Spleen (tissue), 11 donors: Measurements from ENCODE around the gene TMEM208. TPM values are rescaled to one million over a fixed set of nuclear protein-coding genes. Genes with fewer than 3 reads are reported as not detected.

Experiments used
- DNase-seq: peaks from one replicate; pipeline ENCODE4 v3.0.0-alpha.2; 2020
- H3K27ac ChIP-seq, 8 donors: fragments of 200-600 bp; sonication (generic) in 7 of 8; 1 replicate in 4 of 8; 2 replicates in 4 of 8; pipeline versions ENCODE4 v1.5.0 to v1.8.0; 2016 to 2021; ENCODE audit warnings: inconsistent platforms in 4 of 8, mild to moderate bottlenecking in 4 of 8, moderate library complexity in 1 of 8
- H3K27me3 ChIP-seq, 7 donors: fragments of 200-600 bp; sonication (generic) in 6 of 7; replicated peaks in 1 of 7; 1 replicate in 4 of 7; 2 replicates in 3 of 7; pipeline versions ENCODE4 v1.5.0 to v1.8.0; 2016 to 2021; ENCODE audit warnings: inconsistent platforms in 3 of 7, mild to moderate bottlenecking in 1 of 7
- H3K36me3 ChIP-seq, 6 donors: fragments of 200-600 bp; sonication (generic) in 5 of 6; 1 replicate in 4 of 6; 2 replicates in 2 of 6; pipeline versions ENCODE4 v1.5.0 to v1.8.0; 2016 to 2021; ENCODE audit warnings: inconsistent platforms in 2 of 6
- H3K4me1 ChIP-seq, 6 donors: fragments of 200-600 bp; sonication (generic) in 5 of 6; 1 replicate in 3 of 6; 2 replicates in 3 of 6; pipeline versions ENCODE4 v1.5.0 to v1.8.0; 2016 to 2021; ENCODE audit warnings: inconsistent platforms in 3 of 6
- H3K4me3 ChIP-seq, 8 donors: fragments of 200-600 bp; sonication (generic) in 7 of 8; 1 replicate in 4 of 8; 2 replicates in 4 of 8; pipeline versions ENCODE4 v1.5.0 to v1.8.0; 2016 to 2021; ENCODE audit warnings: inconsistent platforms in 4 of 8, mild to moderate bottlenecking in 4 of 8, moderate library complexity in 2 of 8
- H3K9me3 ChIP-seq, 8 donors: fragments of 200-600 bp; sonication (generic) in 7 of 8; 1 replicate in 4 of 8; 2 replicates in 4 of 8; pipeline versions ENCODE4 v1.5.0 to v1.8.0; 2016 to 2021; ENCODE audit warnings: inconsistent platforms in 4 of 8
- CTCF ChIP-seq, 11 experiments: fragments of 200-600 bp in 7 of 11; fragments of 450-650 bp in 4 of 11; sonication (generic) in 4 of 11; IDR thresholded peaks in 8 of 11; conservative IDR thresholded peaks in 3 of 11; 1 replicate in 7 of 11; 2 replicates in 4 of 11; pipeline versions ENCODE4 v1.4.0 to v1.8.0; 2016 to 2021; ENCODE audit warnings: antibody characterized with exemption in 11 of 11, inconsistent platforms in 4 of 11, mild to moderate bottlenecking in 1 of 11
- POLR2A ChIP-seq, 3 donors: fragments of 450-650 bp; IDR thresholded peaks; one replicate each; pipeline ENCODE4 v1.5.1; 2017; ENCODE audit warnings: antibody characterized with exemption in 3 of 3, mild to moderate bottlenecking in 1 of 3
- POLR2AphosphoS5 ChIP-seq, 3 donors: sonication (generic); formaldehyde crosslinking; IDR thresholded peaks; one replicate each; pipeline ENCODE4 v1.5.1; 2017; ENCODE audit warnings: antibody characterized with exemption in 3 of 3
- WGBS, 5 donors: extraction: QIAGEN DNeasy Blood & Tissue Kit in 3 of 5; methylation state at CpG; one replicate each; pipeline versions ENCODE4 v1.1.5 to v1.1.7; 2013 to 2018; 5-methylcytosine and 5-hydroxymethylcytosine counted together
- intact Hi-C: fragments of 100-400 bp; cut with DNase I; formaldehyde crosslinking; loops from one replicate; pipeline ENCODE4 v1.15.0; 2023; ENCODE audit warnings: low total_unique reads
- polyA plus RNA-seq, 3 donors: library from polyadenylated mRNA; stranded (reverse); fragments of 200-250 nt; gene quantifications; one replicate each; pipeline ENCODE4 v1.2.1, GENCODE V29; 2013
- total RNA-seq, 7 donors: library from RNA; depleted of rRNA in 3 of 7; stranded (reverse); fragments of >200 nt in 3 of 7; fragmentation: NEBNext Ultra II Directional in 4 of 7; extraction: Animal tissue kit (Norgen Biotek cat#: 25700) in 4 of 7; gene quantifications; one replicate each; pipeline versions ENCODE4 v1.1.0 to v1.2.1, GENCODE V29; 2016 to 2021
- donor health status: healthy with polysubstance abuse.
- donor health status: DM: no; HTN: no; CAD: no; lungs with moderate emphysema.
- donor health status: DM: no; HTN: no; CAD: no.
- donor health status: Bipolar disorder and iron deficiency.
- donor health status: healthy.
- donor health status: DM: no; HTN: no; CAD: no.
- donor health status: DM: yes; HTN: yes; CAD: no.

Gene TMEM208
- total and polyA plus RNA-seq, 10 donors: 28.1 to 68.7 (median 35.8) TPM

DNA sequence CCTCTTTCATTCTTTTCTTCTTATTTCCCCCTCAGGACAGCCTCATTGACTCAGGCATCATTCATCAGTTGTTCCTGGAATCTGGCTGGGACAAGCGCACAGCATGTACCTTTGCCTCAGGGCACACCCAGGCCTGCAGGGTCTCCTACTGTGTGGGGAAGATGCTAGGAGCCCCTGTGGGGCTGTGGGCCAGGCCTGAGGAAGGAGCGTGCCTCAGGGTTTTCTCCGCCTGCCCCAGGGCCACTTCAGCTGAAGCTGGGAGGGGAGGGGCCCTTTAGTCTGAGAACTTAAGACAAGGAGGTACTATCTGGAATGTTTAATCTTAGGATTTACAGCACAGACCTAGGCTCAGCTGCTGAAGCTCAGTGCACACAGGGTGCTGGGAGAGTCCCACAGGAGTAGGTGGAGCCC lies 20.1 kb upstream of the TMEM208 start:
- H3K4me1 ChIP-seq: peaks cover 0 to 11% (median 0%) of the 10 kb centered on the region in 6 donors
- TF ChIP-seq POLR2AphosphoS5 (IDR thresholded peaks at IDR 0.05) (no peak), POLR2A (IDR thresholded peaks at IDR 0.05) (no peak), CTCF (IDR thresholded peaks at IDR 0.05 in 8 of 11, conservative IDR thresholded peaks at IDR 0.05 in 3 of 11) (no peak)
- H3K27ac ChIP-seq: no peak overlapping the region
- H3K27me3 ChIP-seq: no peaks in the 10 kb centered on the region
- intact Hi-C loops: no loop called here
- 94 to 100% (median 96%) methylated on average over 3 of the region's 3 CpGs for WGBS, 5 donors
- H3K4me3 ChIP-seq: no peak overlapping the region
- no peaks in the 10 kb centered on the region for H3K9me3 ChIP-seq
- DNase-seq: no peak
- peaks cover 0 to 64% (median 23%) of the 10 kb centered on the region in 6 donors for H3K36me3 ChIP-seq

- H3K36me3 ChIP-seq: peaks cover 0 to 57% (median 17%) of the 10 kb centered on the region in 6 donors
- DNase-seq: no peak
- no peaks in the 10 kb centered on the region for H3K9me3 ChIP-seq
- WGBS, 5 donors: 85 to 86% (median 86%) methylated on average over 11 to 21 of the region's 21 CpGs
- H3K4me3 ChIP-seq: no peak overlapping the region
- peaks cover 0 to 11% (median 0%) of the 10 kb centered on the region in 6 donors for H3K4me1 ChIP-seq
- no peak for TF ChIP-seq CTCF (IDR thresholded peaks at IDR 0.05 in 8 of 11, conservative IDR thresholded peaks at IDR 0.05 in 3 of 11)
- TF ChIP-seq POLR2A (IDR thresholded peaks at IDR 0.05): no peak
- TF ChIP-seq POLR2AphosphoS5 (IDR thresholded peaks at IDR 0.05): peak in 2 of 3 donors; percentile 24 to 62
- intact Hi-C loops: no loop called here
- H3K27me3 ChIP-seq: no peaks in the 10 kb centered on the region
- no peak overlapping the region for H3K27ac ChIP-seq
Measured at GRCh38 chr16:67207249-67208091, 19.5 kb upstream of the TMEM208 start.

DNA sequence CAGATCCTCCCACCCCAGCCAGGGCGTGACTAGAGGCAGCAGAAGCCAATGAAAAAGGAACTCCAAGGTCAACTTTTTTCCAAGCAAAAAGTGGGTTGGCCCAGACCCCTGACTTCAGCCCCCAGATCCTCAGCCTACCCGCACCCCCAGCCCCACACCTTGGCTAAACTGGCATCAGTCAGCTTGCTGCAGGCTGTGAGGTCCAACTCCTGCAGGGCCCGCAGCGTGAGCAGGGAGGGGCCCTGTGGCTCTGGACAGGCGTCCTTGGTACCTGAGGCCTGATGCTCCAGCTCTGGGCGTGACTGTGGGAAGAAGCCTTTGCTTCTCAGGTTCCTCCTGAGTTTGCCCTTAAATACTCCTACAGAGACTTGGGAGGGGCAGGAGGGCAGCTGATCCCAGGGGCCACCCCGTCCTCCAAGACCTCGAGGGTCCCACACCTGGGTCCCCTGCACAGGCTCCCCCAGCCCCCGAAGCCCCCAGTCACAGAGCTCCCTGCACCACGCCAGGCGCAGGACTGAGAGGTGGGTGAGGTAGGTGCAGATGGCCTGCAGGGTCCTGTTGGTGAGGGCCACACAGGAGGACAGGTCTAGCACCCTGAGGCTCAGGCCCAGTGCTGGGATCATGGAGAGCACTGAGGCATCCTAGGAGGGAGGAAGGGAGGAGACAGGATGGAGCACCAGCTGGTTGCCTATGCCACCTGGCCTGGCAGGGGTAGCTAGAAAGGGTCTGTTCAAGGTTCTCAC lies 18.6 kb upstream of the TMEM208 start:
- no peak for DNase-seq
- no peak overlapping the region for H3K27ac ChIP-seq
- no peaks in the 10 kb centered on the region for H3K9me3 ChIP-seq
- H3K4me1 ChIP-seq: peaks cover 0 to 20% (median 2%) of the 10 kb centered on the region in 6 donors
- 86 to 93% (median 91%) methylated on average over 4 to 11 of the region's 11 CpGs for WGBS, 5 donors
- intact Hi-C loops: no loop called here
- TF ChIP-seq CTCF (IDR thresholded peaks at IDR 0.05 in 8 of 11, conservative IDR thresholded peaks at IDR 0.05 in 3 of 11) (no peak), POLR2A (IDR thresholded peaks at IDR 0.05) (no peak), POLR2AphosphoS5 (IDR thresholded peaks at IDR 0.05) (peak in 1 of 3 donors; percentile 41)
- no peak overlapping the region for H3K4me3 ChIP-seq
- peaks cover 0 to 49% (median 9%) of the 10 kb centered on the region in 6 donors for H3K36me3 ChIP-seq
- no peaks in the 10 kb centered on the region for H3K27me3 ChIP-seq

DNA sequence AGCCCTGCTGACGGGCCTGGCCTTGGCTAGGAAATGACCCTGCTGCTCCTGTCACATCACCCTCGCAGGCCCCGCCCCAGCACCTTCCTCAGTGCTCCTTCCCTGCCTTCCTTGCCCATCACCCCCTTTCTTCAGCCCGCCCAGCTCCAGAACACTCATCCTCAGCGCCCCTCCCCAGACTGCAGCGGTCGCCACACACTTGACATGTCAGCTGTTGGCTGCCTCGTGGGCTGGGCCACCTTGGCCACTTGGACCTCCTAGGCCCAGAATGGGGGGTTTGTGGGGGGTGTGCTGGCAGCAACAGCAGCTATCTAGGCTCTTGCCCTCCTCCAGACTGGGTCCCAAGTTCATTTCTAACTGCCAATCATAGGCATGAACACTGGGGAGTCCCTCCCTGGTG lies 17.4 kb upstream of the TMEM208 start:
- no peak overlapping the region for H3K4me3 ChIP-seq
- intact Hi-C loops: no loop called here
- no peak overlapping the region for H3K27ac ChIP-seq
- no peak for DNase-seq
- no peak for TF ChIP-seq CTCF (IDR thresholded peaks at IDR 0.05 in 8 of 11, conservative IDR thresholded peaks at IDR 0.05 in 3 of 11)
- TF ChIP-seq POLR2A (IDR thresholded peaks at IDR 0.05): no peak
- no peaks in the 10 kb centered on the region for H3K9me3 ChIP-seq
- peaks cover 0 to 36% (median 0%) of the 10 kb centered on the region in 6 donors for H3K36me3 ChIP-seq
- H3K4me1 ChIP-seq: peaks cover 0 to 15% (median 2%) of the 10 kb centered on the region in 6 donors
- no peaks in the 10 kb centered on the region for H3K27me3 ChIP-seq
- WGBS, 5 donors: 82 to 93% (median 86%) methylated on average over 8 of the region's 8 CpGs
